K562 (cell line): ENCODE results near the gene AURKB. TPM values are rescaled to one million over a fixed set of nuclear protein-coding genes. Genes with fewer than 3 reads are reported as not detected.

ENCODE experiments used
- ADNP ChIP-seq: fragments of 200-800 bp; sonication (Bioruptor generic); IDR thresholded peaks from 2 replicates; pipeline ENCODE4 v1.6.1; 2016; ENCODE audit warnings: missing genetic modification characterization, missing compliant biosample characterization
- BRD9 ChIP-seq: fragments of 450-650 bp; IDR thresholded peaks from 2 replicates; pipeline ENCODE4 v1.6.1; 2018; ENCODE audit warnings: low read depth; ENCODE audit not compliant: partially characterized antibody
- CREB5 ChIP-seq: fragments of 250-450 bp; sonication (Bioruptor Pico); IDR thresholded peaks from 2 replicates; pipeline ENCODE4 v1.5.0; 2020; ENCODE audit warnings: mild to moderate bottlenecking
- E2F6 ChIP-seq, 2 experiments: IDR thresholded peaks; 2 replicates each; pipeline ENCODE4 v1.6.1; 2011; ENCODE audit warnings: borderline replicate concordance in 1 of 2, control low read depth in 1 of 2, low read depth in 1 of 2, low read length in 1 of 2, mild to moderate bottlenecking in 1 of 2, mixed read lengths in 1 of 2, moderate library complexity in 1 of 2; ENCODE audit not compliant: insufficient read depth in 1 of 2, insufficient read length in 1 of 2, poor library complexity in 1 of 2, severe bottlenecking in 1 of 2; ENCODE audit errors: extremely low read depth in 1 of 2
- E2F8 ChIP-seq: fragments of 450-650 bp; IDR thresholded peaks from 2 replicates; pipeline ENCODE4 v1.7.1; 2018; ENCODE audit warnings: mild to moderate bottlenecking, low read depth; ENCODE audit not compliant: partially characterized antibody
- E4F1 ChIP-seq: fragments of 250-450 bp; sonication (Bioruptor Pico); IDR thresholded peaks from 2 replicates; pipeline ENCODE4 v1.5.0; 2021; ENCODE audit warnings: mild to moderate bottlenecking, borderline replicate concordance
- FOXJ2 ChIP-seq: fragments of 200-800 bp; sonication (Bioruptor generic); IDR thresholded peaks from 2 replicates; pipeline ENCODE4 v1.6.1; 2016; ENCODE audit warnings: missing genetic modification characterization, missing compliant biosample characterization
- HOMEZ ChIP-seq: fragments of 250-450 bp; sonication (Bioruptor Pico); IDR thresholded peaks from 2 replicates; pipeline ENCODE4 v1.4.0; 2020; ENCODE audit warnings: mild to moderate bottlenecking, moderate library complexity
- MAFG ChIP-seq: fragments of 450-650 bp; conservative IDR thresholded peaks from 2 replicates; pipeline ENCODE4 v1.6.1; 2016; ENCODE audit warnings: missing genetic modification characterization, missing compliant biosample characterization
- MNT ChIP-seq, 2 experiments: fragments of 450-650 bp; conservative IDR thresholded peaks; 2 replicates each; pipeline ENCODE4 v1.6.1; 2017; ENCODE audit warnings: mild to moderate bottlenecking in 2 of 2, moderate library complexity in 2 of 2
- PHF20 ChIP-seq: fragments of 450-650 bp; IDR thresholded peaks from 2 replicates; pipeline ENCODE4 v1.6.1; 2018; ENCODE audit not compliant: partially characterized antibody
- PML ChIP-seq: IDR thresholded peaks from 2 replicates; pipeline ENCODE4 v1.6.1; 2012; ENCODE audit warnings: low read length, inconsistent platforms
- PTTG1 ChIP-seq: fragments of 450-650 bp; IDR thresholded peaks from 2 replicates; pipeline ENCODE4 v1.6.1; 2016; ENCODE audit warnings: low read depth, mild to moderate bottlenecking, missing genetic modification characterization, missing compliant biosample characterization
- SMARCE1 ChIP-seq: fragments of 450-650 bp; IDR thresholded peaks from 2 replicates; pipeline ENCODE4 v1.7.1; 2016; ENCODE audit warnings: mild to moderate bottlenecking
- ZNF146 ChIP-seq: IDR thresholded peaks from one replicate; pipeline ENCODE4 v1.6.1; 2018; ENCODE audit warnings: missing compliant biosample characterization; ENCODE audit not compliant: unreplicated experiment
- polyA plus RNA-seq, 8 experiments: library from polyadenylated mRNA; depleted of rRNA in 4 of 8; stranded (reverse) in 5 of 8; unstranded in 3 of 8; fragments of >200 nt; fragmentation: Nextera tagmentation in 2 of 8; fragmentation: Illumina TruSeq in 1 of 8; extraction: Ambion mirVana in 2 of 8; extraction: Trizol in 1 of 8; gene quantifications; 2 replicates each; pipeline versions ENCODE4 v1.2.1 to v1.2.3, GENCODE V29; 2011 to 2014; ENCODE audit warnings: inconsistent platforms in 1 of 8, missing spikeins in 1 of 8
- total RNA-seq, 7 experiments: library from RNA; depleted of rRNA in 6 of 7; stranded (reverse); fragments of >200 nt in 6 of 7; fragmentation: Illumina TruSeq in 2 of 7; extraction: Trizol in 2 of 7; gene quantifications; 2 replicates each; pipeline versions ENCODE4 v1.2.1 to v1.2.3, GENCODE V29; 2011 to 2021; ENCODE audit warnings: low replicate concordance in 1 of 7

AURKB gene
- total and polyA plus RNA-seq, 9 of the 15 experiments (the other 6 are each of a cell fraction or from before 2014, with no cell fraction given): 27.2 to 114 (median 74.8) TPM

- TF ChIP-seq MNT (conservative IDR thresholded peaks at IDR 0.05) (peak; percentile 100), MAFG (tag) (no peak), FOXJ2 (peak; percentile 96), PTTG1 (tag) (no peak), E2F8 (peak; percentile 75), SMARCE1 (0 out of 2 replicates have a peak, but pooled peaks have one; percentile 43), CREB5 (no peak), E2F6 (IDR thresholded peaks at IDR 0.05; ENCODE audit: borderline replicate concordance in 1 of 2, extremely low read depth in 1 of 2, insufficient read depth in 1 of 2, insufficient read length in 1 of 2, low read depth in 1 of 2, low read length in 1 of 2, poor library complexity in 1 of 2, severe bottlenecking in 1 of 2) (peak; percentile 86 to 93), PHF20 (no peak), E4F1 (CRISPR knock-in tag) (no peak), BRD9 (no peak), PML (peak; percentile 53; the same call in 1 of the 2 replicates), ZNF146 (CRISPR knock-in tag) (no peak), ADNP (tag) (no peak), HOMEZ (CRISPR knock-in tag) (no peak)
These were observed 54.0 kb downstream of the AURKB start (continued) for GRCh38 chr17:8156246-8156992.
